Measurements from ENCODE around the gene RNF26.

- no peak for TF ChIP-seq CTCF (IDR thresholded peaks at IDR 0.05)
- no peak for TF ChIP-seq POLR2A (IDR thresholded peaks at IDR 0.05)
These were observed 40.5 kb downstream of the RNF26 start for GRCh38 chr11:119374632-119375336.
